CD14-positive monocyte (primary cell): ENCODE data around the gene LYVE1. TPM values are rescaled to one million over a fixed set of nuclear protein-coding genes. Genes with fewer than 3 reads are reported as not detected.

Source experiments
- DNase-seq, 3 donors: peaks; one replicate each; pipeline ENCODE4 v3.0.0-alpha.2; 2011 to 2022
- H2AFZ ChIP-seq: 2 replicates; pipeline ENCODE4 v1.6.0; 2012; ENCODE audit warnings: mild to moderate bottlenecking, low read depth, low read length, inconsistent platforms; ENCODE audit not compliant: insufficient read depth, poor library complexity, severe bottlenecking
- H3K27ac ChIP-seq, 2 donors: 1 replicate in 1 of 2; 2 replicates in 1 of 2; pipeline ENCODE4 v1.5.1; 2012 to 2013; ENCODE audit warnings: low read length in 2 of 2, control low read depth in 1 of 2, inconsistent platforms in 1 of 2, low read depth in 1 of 2, mild to moderate bottlenecking in 1 of 2
- H3K27me3 ChIP-seq, 2 donors: one replicate each; pipeline versions ENCODE4 v1.6.0 to v1.6.1; 2011 to 2013; ENCODE audit warnings: low read length in 2 of 2; ENCODE audit not compliant: control insufficient read depth in 2 of 2, insufficient read depth in 2 of 2
- H3K36me3 ChIP-seq, 2 donors: replicated peaks in 1 of 2; 1 replicate in 1 of 2; 2 replicates in 1 of 2; pipeline versions ENCODE4 v1.5.1 to v1.6.1; 2012 to 2013; ENCODE audit warnings: low read length in 2 of 2, control low read depth in 1 of 2, inconsistent platforms in 1 of 2, mild to moderate bottlenecking in 1 of 2; ENCODE audit not compliant: insufficient read depth in 2 of 2, control insufficient read depth in 1 of 2
- H3K4me1 ChIP-seq, 2 donors: 1 replicate in 1 of 2; 2 replicates in 1 of 2; pipeline versions ENCODE4 v1.5.1 to v1.6.1; 2012 to 2013; ENCODE audit warnings: low read length in 2 of 2, control low read depth in 1 of 2, inconsistent platforms in 1 of 2, mild to moderate bottlenecking in 1 of 2, moderate library complexity in 1 of 2; ENCODE audit not compliant: insufficient read depth in 2 of 2, control insufficient read depth in 1 of 2
- H3K4me2 ChIP-seq: replicated peaks from 2 replicates; pipeline ENCODE3; 2012; ENCODE audit warnings: low read length, moderate library complexity, mild to moderate bottlenecking; ENCODE audit not compliant: poor library complexity, severe bottlenecking; ENCODE audit errors: extremely low read depth
- H3K4me3 ChIP-seq, 3 experiments: fragments of 200-600 bp in 1 of 3; sonication (generic) in 1 of 3; replicated peaks in 1 of 3; 1 replicate in 2 of 3; 2 replicates in 1 of 3; pipeline ENCODE4 v1.5.1; 2011 to 2013; ENCODE audit warnings: low read length in 3 of 3, mild to moderate bottlenecking in 3 of 3, control low read depth in 2 of 3, low read depth in 2 of 3, inconsistent platforms in 1 of 3, moderate library complexity in 1 of 3
- H3K79me2 ChIP-seq: 2 replicates; pipeline ENCODE4 v1.6.0; 2012; ENCODE audit warnings: mild to moderate bottlenecking, control low read depth, inconsistent platforms, low read length, moderate library complexity; ENCODE audit not compliant: insufficient read depth
- H3K9ac ChIP-seq: 2 replicates; pipeline ENCODE4 v1.6.0; 2017; ENCODE audit warnings: low read length, mild to moderate bottlenecking; ENCODE audit not compliant: insufficient read depth, poor library complexity, severe bottlenecking
- H3K9me3 ChIP-seq, 2 donors: replicated peaks in 1 of 2; 1 replicate in 1 of 2; 2 replicates in 1 of 2; pipeline versions ENCODE4 v1.5.1 to v1.6.1; 2012 to 2013; ENCODE audit warnings: low read length in 2 of 2, control low read depth in 1 of 2; ENCODE audit not compliant: control insufficient read depth in 1 of 2, insufficient read depth in 1 of 2
- H4K20me1 ChIP-seq: 2 replicates; pipeline ENCODE4 v1.6.0; 2012; ENCODE audit warnings: mild to moderate bottlenecking, low read length, control low read depth, moderate library complexity; ENCODE audit not compliant: insufficient read depth
- H3K27ac Mint-ChIP-seq, 7 donors: one replicate each; pipeline ENCODE4 v1.8.0; 2020; ENCODE audit warnings: mild to moderate bottlenecking in 7 of 7, mixed read lengths in 7 of 7, moderate library complexity in 6 of 7, inconsistent platforms in 2 of 7
- H3K27me3 Mint-ChIP-seq, 3 donors: one replicate each; pipeline ENCODE4 v1.8.0; 2021 to 2022; ENCODE audit warnings: low read depth in 3 of 3, mild to moderate bottlenecking in 3 of 3, mixed read lengths in 3 of 3, moderate library complexity in 3 of 3, inconsistent platforms in 1 of 3
- H3K36me3 Mint-ChIP-seq, 2 donors: one replicate each; pipeline ENCODE4 v1.8.0; 2020; ENCODE audit warnings: mixed read lengths in 2 of 2, inconsistent platforms in 1 of 2, mild to moderate bottlenecking in 1 of 2
- H3K4me1 Mint-ChIP-seq: one replicate; pipeline ENCODE4 v1.8.0; 2020; ENCODE audit warnings: mild to moderate bottlenecking, mixed read lengths
- H3K4me3 Mint-ChIP-seq, 2 donors: one replicate each; pipeline ENCODE4 v1.8.0; 2020; ENCODE audit warnings: mild to moderate bottlenecking in 2 of 2, mixed read lengths in 2 of 2, moderate library complexity in 1 of 2
- H3K9me3 Mint-ChIP-seq, 7 donors: one replicate each; pipeline ENCODE4 v1.8.0; 2020 to 2022; ENCODE audit warnings: mixed read lengths in 7 of 7, mild to moderate bottlenecking in 6 of 7, moderate library complexity in 6 of 7, inconsistent platforms in 2 of 7
- WGBS: methylation state at CpG from one replicate; pipeline ENCODE4 v1.1.5; 2013; ENCODE audit warnings: missing lambda C conversion rate; ENCODE audit not compliant: insufficient coverage; 5-methylcytosine and 5-hydroxymethylcytosine counted together
- intact Hi-C, 2 donors: fragments of 100-400 bp; cut with micrococcal nuclease; formaldehyde crosslinking; loops; one replicate each; pipeline versions ENCODE4 v1.15.0 to v1.15.1; 2023
- polyA plus RNA-seq, 3 donors: library from polyadenylated mRNA; depleted of rRNA in 1 of 3; unstranded in 2 of 3; stranded (reverse) in 1 of 3; fragments of 300-500 nt in 2 of 3; fragments of >200 nt in 1 of 3; fragmentation: Illumina TruSeq in 2 of 3; gene quantifications; 1 replicate in 2 of 3; 2 replicates in 1 of 3; pipeline ENCODE4 v1.2.3, GENCODE V29; 2012 to 2021
- TF ChIP-seq, protein P1 (sequence below): fragments of 200-600 bp; IDR thresholded peaks from one replicate; pipeline ENCODE4 v1.8.0; 2022; ENCODE audit warnings: antibody characterized with exemption, mild to moderate bottlenecking

The LYVE1 gene
- polyA plus RNA-seq, 3 donors, result 0.07 to 0.31 TPM; not detected in 1

DNA sequence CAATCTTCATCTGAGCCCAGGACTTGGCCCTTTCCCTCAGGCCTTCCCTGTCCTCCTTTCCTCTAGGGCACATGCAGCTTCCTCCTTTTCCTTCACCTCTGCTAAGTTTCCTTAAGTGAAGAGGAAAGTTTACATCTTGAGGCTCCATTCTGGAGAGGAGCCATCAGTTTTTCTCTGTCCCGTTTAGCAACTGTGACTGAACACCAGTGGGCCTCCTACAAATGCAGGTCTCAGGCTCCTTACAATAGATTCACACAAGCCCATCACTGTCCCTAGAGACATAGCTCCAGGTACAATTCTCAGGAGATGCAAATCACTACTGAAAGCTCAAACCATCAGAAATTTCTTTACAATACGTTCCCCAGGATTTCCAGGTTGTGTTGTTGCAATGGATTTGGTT, 23.3 kb upstream of the LYVE1 start:
- H3K4me3 ChIP-seq, result peak overlapping the region in 1 of 3 experiments; percentile 4
- peaks cover 27 to 39% of the 10 kb centered on the region in 2 donors for H3K4me1 ChIP-seq
- intact Hi-C loops, result no loop called here
- WGBS, result 80% methylated on average over 1 of the region's 2 CpGs
- Mint-ChIP-seq H3K36me3 (peaks cover 27% of the 10 kb centered on the region in 2 donors), H3K27ac (peak overlapping the region in 4 of 7 donors; percentile 33 to 80 (median 66)), H3K4me1 (peaks cover 49% of the 10 kb centered on the region), H3K27me3 (peaks cover 0 to 6% (median 0%) of the 10 kb centered on the region in 3 donors), H3K9me3 (peaks cover 0 to 4% (median 0%) of the 10 kb centered on the region in 7 donors), H3K4me3 (no peak overlapping the region)
- no peak for DNase-seq
- TF ChIP-seq, protein P1, sequence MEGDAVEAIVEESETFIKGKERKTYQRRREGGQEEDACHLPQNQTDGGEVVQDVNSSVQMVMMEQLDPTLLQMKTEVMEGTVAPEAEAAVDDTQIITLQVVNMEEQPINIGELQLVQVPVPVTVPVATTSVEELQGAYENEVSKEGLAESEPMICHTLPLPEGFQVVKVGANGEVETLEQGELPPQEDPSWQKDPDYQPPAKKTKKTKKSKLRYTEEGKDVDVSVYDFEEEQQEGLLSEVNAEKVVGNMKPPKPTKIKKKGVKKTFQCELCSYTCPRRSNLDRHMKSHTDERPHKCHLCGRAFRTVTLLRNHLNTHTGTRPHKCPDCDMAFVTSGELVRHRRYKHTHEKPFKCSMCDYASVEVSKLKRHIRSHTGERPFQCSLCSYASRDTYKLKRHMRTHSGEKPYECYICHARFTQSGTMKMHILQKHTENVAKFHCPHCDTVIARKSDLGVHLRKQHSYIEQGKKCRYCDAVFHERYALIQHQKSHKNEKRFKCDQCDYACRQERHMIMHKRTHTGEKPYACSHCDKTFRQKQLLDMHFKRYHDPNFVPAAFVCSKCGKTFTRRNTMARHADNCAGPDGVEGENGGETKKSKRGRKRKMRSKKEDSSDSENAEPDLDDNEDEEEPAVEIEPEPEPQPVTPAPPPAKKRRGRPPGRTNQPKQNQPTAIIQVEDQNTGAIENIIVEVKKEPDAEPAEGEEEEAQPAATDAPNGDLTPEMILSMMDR, result no peak
- no peaks in the 10 kb centered on the region for H3K9me3 ChIP-seq
- no peak overlapping the region for H2AFZ ChIP-seq
- H3K4me2 ChIP-seq, result no peak overlapping the region
- H3K27ac ChIP-seq, result peak overlapping the region in 1 of 2 donors; percentile 44
- H4K20me1 ChIP-seq, result no peaks in the 10 kb centered on the region
- no peak overlapping the region for H3K9ac ChIP-seq
- no peaks in the 10 kb centered on the region for H3K79me2 ChIP-seq
- no peaks in the 10 kb centered on the region for H3K36me3 ChIP-seq
- H3K27me3 ChIP-seq, result no peaks in the 10 kb centered on the region

DNA sequence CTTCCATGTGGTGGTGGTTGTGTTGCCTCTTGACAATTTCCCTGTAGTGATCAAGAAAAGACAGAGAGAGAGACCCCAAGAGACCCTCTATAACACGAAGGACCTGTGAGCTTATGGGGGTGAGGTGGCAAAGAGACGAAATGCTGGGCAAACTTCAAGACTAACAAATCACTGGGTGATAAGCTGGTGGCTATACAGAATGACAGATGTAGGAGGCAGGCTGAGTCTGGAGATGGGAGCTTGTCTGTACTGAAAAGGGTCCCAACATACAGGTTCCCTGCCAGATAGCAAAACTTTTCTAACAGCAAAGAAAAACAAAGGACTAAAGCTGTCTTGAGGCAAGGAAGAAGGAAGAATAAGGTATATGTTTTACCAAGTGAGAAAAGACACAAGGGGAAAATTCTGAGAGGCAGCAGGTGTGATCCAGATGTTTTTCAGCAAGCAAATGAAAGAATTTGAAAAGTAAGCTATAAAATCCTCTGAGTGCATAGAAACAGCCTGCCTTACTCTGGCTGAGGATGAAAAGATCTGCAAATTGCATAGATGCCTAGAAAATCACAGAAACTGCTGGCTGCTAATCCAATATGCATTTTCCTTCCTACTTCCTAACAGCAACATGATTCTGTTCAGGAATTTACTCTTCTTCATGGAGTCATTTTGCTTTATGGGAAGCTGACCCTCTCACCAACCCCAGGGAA, 21.9 kb upstream of the LYVE1 start:
- Histone ChIP-seq H3K27ac (no peak overlapping the region), H3K79me2 (no peaks in the 10 kb centered on the region), H3K4me3 (no peak overlapping the region), H3K36me3 (no peaks in the 10 kb centered on the region), H3K27me3 (no peaks in the 10 kb centered on the region), H3K4me2 (no peak overlapping the region), H4K20me1 (no peaks in the 10 kb centered on the region), H2AFZ (no peak overlapping the region), H3K9ac (no peak overlapping the region), H3K9me3 (no peaks in the 10 kb centered on the region), H3K4me1 (peaks cover 25 to 31% of the 10 kb centered on the region in 2 donors)
- Mint-ChIP-seq H3K4me3 (no peak overlapping the region), H3K4me1 (peaks cover 40% of the 10 kb centered on the region), H3K36me3 (peaks cover 25 to 27% of the 10 kb centered on the region in 2 donors), H3K9me3 (peaks cover 0 to 3% (median 0%) of the 10 kb centered on the region in 7 donors), H3K27me3 (peaks cover 0 to 6% (median 0%) of the 10 kb centered on the region in 3 donors), H3K27ac (peak overlapping the region in 1 of 7 donors; percentile 15)
- intact Hi-C loops, result no loop called here
- DNase-seq, result no peak
- WGBS, result no CpG with 5 or more reads among the region's 2 CpGs
- TF ChIP-seq, protein P1, result no peak
